OCI-LY3 (cell line): ENCODE results near the gene PLCL1.

Source experiments
- H2AFZ ChIP-seq: fragments of 200-600, 300-600 bp; shearing (Covaris generic); 2 replicates; pipeline ENCODE4 v1.6.0; 2014; ENCODE audit warnings: antibody characterized with exemption, low read depth, low read length
- H3K27ac ChIP-seq: fragments of 200-600, 300-600 bp; sonication (generic); 2 replicates; pipeline ENCODE4 v1.5.1; 2014; ENCODE audit warnings: mild to moderate bottlenecking, low read length, moderate library complexity, mixed read lengths
- H3K27me3 ChIP-seq: fragments of 200-600, 300-600 bp; sonication (generic); 2 replicates; pipeline ENCODE4 v1.6.1; 2014; ENCODE audit warnings: low read depth, low read length, mixed read lengths
- H3K36me3 ChIP-seq: fragments of 200-600, 300-600 bp; sonication (generic); replicated peaks from 2 replicates; pipeline ENCODE3; 2014; ENCODE audit warnings: low read depth, low read length, mixed read lengths
- H3K4me1 ChIP-seq: fragments of 300-600, 200-600 bp; sonication (generic); 2 replicates; pipeline ENCODE4 v1.6.1; 2014; ENCODE audit warnings: low read length, mixed read lengths
- H3K4me2 ChIP-seq: fragments of 200-600, 300-600 bp; sonication (generic); 2 replicates; pipeline ENCODE4 v1.6.1; 2014; ENCODE audit warnings: low read length, mixed read lengths
- H3K4me3 ChIP-seq: fragments of 300-600, 200-600 bp; sonication (generic); 2 replicates; pipeline ENCODE4 v1.5.1; 2014; ENCODE audit warnings: antibody characterized with exemption, mild to moderate bottlenecking, low read length, moderate library complexity
- H3K79me2 ChIP-seq: fragments of 300-600, 200-600 bp; shearing (Covaris generic); 2 replicates; pipeline ENCODE4 v1.6.1; 2014; ENCODE audit warnings: mild to moderate bottlenecking, low read length, mixed read lengths
- H3K9ac ChIP-seq: fragments of 300-600, 200-600 bp; shearing (Covaris generic); 2 replicates; pipeline ENCODE4 v1.6.0; 2014; ENCODE audit warnings: mild to moderate bottlenecking, low read length, moderate library complexity
- H3K9me3 ChIP-seq: fragments of 200-600, 300-600 bp; shearing (Covaris generic); 2 replicates; pipeline ENCODE4 v1.6.1; 2014; ENCODE audit warnings: low read length, mixed read lengths; ENCODE audit not compliant: insufficient read depth
- H4K20me1 ChIP-seq: fragments of 200-600, 300-600 bp; sonication (generic); 2 replicates; pipeline ENCODE4 v1.6.1; 2016; ENCODE audit warnings: low read length, mixed read lengths; ENCODE audit not compliant: insufficient read depth
- EZH2phosphoT487 ChIP-seq: fragments of 200-600 bp; shearing (Covaris generic); IDR thresholded peaks from 2 replicates; pipeline ENCODE4 v1.6.1; 2018; ENCODE audit warnings: antibody characterized with exemption, mixed run types, low read depth
- TF ChIP-seq, protein P1 (sequence below): fragments of 200-600, 300-600 bp; sonication (generic); IDR thresholded peaks from 2 replicates; pipeline ENCODE4 v1.5.1; 2014; ENCODE audit warnings: antibody characterized with exemption, low read length, low read depth

Gene PLCL1

DNA sequence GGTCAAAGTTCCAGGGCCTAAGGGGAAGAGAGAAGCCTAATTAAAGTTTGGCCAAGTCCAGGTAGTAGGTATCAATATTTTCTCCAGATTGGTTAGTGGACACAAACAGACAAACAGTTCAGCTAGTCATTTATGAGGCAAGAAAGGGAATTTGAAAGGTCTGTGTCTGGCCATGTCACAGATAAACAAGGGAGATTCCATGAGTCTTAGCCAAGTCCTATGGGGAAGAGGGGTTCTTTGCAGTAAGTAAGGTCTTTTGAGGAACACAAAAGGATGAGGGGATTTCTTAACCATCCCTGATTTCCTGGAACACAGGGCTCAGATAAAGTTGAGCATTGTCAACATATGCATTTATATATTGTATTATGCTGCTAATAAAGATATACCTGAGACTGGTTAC lies 310.8 kb downstream of the PLCL1 start:
- no peak overlapping the region for H3K9ac ChIP-seq
- no peak overlapping the region for H3K4me3 ChIP-seq
- H3K27ac ChIP-seq, result no peak overlapping the region
- H3K4me1 ChIP-seq, result no peaks in the 10 kb centered on the region
- H4K20me1 ChIP-seq, result no peaks in the 10 kb centered on the region
- no peak for TF ChIP-seq EZH2phosphoT487
- TF ChIP-seq, protein P1, sequence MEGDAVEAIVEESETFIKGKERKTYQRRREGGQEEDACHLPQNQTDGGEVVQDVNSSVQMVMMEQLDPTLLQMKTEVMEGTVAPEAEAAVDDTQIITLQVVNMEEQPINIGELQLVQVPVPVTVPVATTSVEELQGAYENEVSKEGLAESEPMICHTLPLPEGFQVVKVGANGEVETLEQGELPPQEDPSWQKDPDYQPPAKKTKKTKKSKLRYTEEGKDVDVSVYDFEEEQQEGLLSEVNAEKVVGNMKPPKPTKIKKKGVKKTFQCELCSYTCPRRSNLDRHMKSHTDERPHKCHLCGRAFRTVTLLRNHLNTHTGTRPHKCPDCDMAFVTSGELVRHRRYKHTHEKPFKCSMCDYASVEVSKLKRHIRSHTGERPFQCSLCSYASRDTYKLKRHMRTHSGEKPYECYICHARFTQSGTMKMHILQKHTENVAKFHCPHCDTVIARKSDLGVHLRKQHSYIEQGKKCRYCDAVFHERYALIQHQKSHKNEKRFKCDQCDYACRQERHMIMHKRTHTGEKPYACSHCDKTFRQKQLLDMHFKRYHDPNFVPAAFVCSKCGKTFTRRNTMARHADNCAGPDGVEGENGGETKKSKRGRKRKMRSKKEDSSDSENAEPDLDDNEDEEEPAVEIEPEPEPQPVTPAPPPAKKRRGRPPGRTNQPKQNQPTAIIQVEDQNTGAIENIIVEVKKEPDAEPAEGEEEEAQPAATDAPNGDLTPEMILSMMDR, result no peak
- no peaks in the 10 kb centered on the region for H3K9me3 ChIP-seq
- peaks cover 1% of the 10 kb centered on the region; the same call in 1 of the 2 replicates for H3K27me3 ChIP-seq
- no peaks in the 10 kb centered on the region for H3K79me2 ChIP-seq
- H3K4me2 ChIP-seq, result no peak overlapping the region
- no peak overlapping the region for H2AFZ ChIP-seq
- no peaks in the 10 kb centered on the region for H3K36me3 ChIP-seq

DNA sequence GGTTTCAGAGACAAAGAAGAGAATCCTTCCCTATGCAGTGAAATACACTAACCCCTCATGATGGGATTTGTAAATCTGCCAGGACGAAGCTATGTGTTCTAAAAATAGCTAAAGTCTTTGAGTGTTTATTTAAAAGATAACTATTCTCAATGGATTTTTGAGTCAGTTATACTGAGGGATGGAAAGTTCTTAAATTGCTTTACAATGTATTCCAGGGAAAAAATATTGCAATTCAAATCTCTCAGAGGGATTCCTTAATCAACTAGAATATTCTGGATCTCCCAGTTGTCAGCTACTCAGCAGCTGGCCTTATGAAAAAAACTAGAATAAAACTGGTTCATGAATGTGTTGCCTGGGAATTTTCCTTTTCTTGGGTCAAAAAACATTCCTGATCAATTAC lies 312.4 kb downstream of the PLCL1 start:
- no peaks in the 10 kb centered on the region for H3K4me1 ChIP-seq
- TF ChIP-seq, protein P1, result no peak
- TF ChIP-seq EZH2phosphoT487, result no peak
- H3K4me2 ChIP-seq, result no peak overlapping the region
- no peak overlapping the region for H2AFZ ChIP-seq
- H3K79me2 ChIP-seq, result no peaks in the 10 kb centered on the region
- no peak overlapping the region for H3K27ac ChIP-seq
- H3K4me3 ChIP-seq, result no peak overlapping the region
- H3K9ac ChIP-seq, result no peak overlapping the region
- H3K27me3 ChIP-seq, result no peaks in the 10 kb centered on the region
- H3K36me3 ChIP-seq, result no peaks in the 10 kb centered on the region
- H4K20me1 ChIP-seq, result no peaks in the 10 kb centered on the region
- H3K9me3 ChIP-seq, result no peaks in the 10 kb centered on the region

DNA sequence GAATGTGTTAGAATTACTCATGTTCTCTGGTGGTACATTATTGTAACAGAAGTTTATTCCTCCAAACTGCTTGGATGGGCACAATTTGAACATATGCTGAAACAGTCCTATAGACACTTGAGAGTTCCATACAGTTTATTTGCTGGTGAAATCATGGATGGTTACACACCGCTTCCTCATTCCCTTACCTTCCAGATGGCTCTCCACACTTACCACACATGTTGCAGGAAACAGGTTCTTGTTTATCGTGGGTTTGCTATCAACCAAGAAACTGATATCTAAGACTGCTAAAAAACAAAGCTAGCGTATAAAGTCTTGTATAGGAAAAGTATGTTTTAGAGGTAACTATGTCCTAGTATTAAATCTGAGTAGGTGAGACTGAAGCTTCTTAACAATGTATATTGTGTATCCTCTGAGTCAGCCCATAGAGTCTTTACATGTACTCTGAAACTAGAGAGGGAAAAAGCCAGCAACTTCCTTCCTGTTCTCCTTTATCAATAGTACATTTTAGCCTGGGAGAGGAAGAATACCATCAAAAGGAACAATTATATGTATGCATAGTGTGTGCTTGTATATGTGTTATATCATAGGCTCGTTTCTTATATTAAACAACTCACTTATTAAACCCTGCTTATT lies 313.1 kb downstream of the PLCL1 start:
- Histone ChIP-seq H4K20me1 (no peaks in the 10 kb centered on the region), H3K27me3 (no peaks in the 10 kb centered on the region), H3K79me2 (no peaks in the 10 kb centered on the region), H2AFZ (no peak overlapping the region), H3K27ac (no peak overlapping the region), H3K4me1 (no peaks in the 10 kb centered on the region), H3K9me3 (no peaks in the 10 kb centered on the region), H3K4me2 (no peak overlapping the region), H3K9ac (no peak overlapping the region), H3K36me3 (no peaks in the 10 kb centered on the region), H3K4me3 (no peak overlapping the region)
- TF ChIP-seq, protein P1, result no peak
- no peak for TF ChIP-seq EZH2phosphoT487

DNA sequence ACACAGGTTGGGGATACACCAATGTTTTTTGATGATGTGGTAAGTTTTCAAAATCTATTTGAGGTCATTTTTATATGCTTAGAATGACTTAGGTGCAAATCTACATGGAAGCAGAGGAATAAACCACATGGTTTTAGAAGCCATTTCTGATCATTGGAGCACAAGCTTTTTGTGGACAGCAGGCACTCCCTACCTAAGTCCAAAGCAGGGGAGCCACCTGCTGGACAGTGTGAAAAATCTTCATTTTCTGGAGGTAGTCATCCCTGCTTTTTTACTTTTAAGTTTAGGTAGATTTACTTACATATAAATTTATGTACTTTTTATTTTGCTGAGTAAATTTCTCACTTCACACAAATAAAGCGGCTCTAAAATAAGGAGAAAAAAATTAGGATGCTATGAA lies 323.2 kb downstream of the PLCL1 start:
- TF ChIP-seq, protein P1, result peak; percentile 81
- TF ChIP-seq EZH2phosphoT487, result no peak
- no peak overlapping the region for H2AFZ ChIP-seq
- no peaks in the 10 kb centered on the region for H3K9me3 ChIP-seq
- no peaks in the 10 kb centered on the region for H3K36me3 ChIP-seq
- no peak overlapping the region for H3K4me2 ChIP-seq
- H3K4me3 ChIP-seq, result no peak overlapping the region
- H3K27ac ChIP-seq, result no peak overlapping the region
- no peaks in the 10 kb centered on the region for H3K4me1 ChIP-seq
- H3K27me3 ChIP-seq, result peaks cover 21% of the 10 kb centered on the region
- H3K79me2 ChIP-seq, result no peaks in the 10 kb centered on the region
- H4K20me1 ChIP-seq, result no peaks in the 10 kb centered on the region
- H3K9ac ChIP-seq, result no peak overlapping the region
